Tibial nerve (tissue), 4 donors: ENCODE data around the gene CXXC5.

ENCODE experiments used
- CTCF ChIP-seq, 5 experiments: fragments of 200-600 bp in 3 of 5; fragments of 450-650 bp in 2 of 5; sonication (generic) in 3 of 5; IDR thresholded peaks; one replicate each; pipeline ENCODE4 v1.5.1; 2016 to 2019; ENCODE audit warnings: antibody characterized with exemption in 5 of 5, mild to moderate bottlenecking in 3 of 5, moderate library complexity in 2 of 5
- EP300 ChIP-seq, 2 donors: sonication (generic); formaldehyde crosslinking; IDR thresholded peaks; one replicate each; pipeline ENCODE4 v1.6.1; 2017; ENCODE audit warnings: antibody characterized with exemption in 2 of 2, mild to moderate bottlenecking in 1 of 2
- POLR2A ChIP-seq, 2 donors: fragments of 450-650 bp; IDR thresholded peaks; one replicate each; pipeline ENCODE4 v1.6.1; 2017; ENCODE audit warnings: antibody characterized with exemption in 2 of 2, mild to moderate bottlenecking in 2 of 2, moderate library complexity in 2 of 2

- TF ChIP-seq CTCF (IDR thresholded peaks at IDR 0.05) (no peak), POLR2A (IDR thresholded peaks at IDR 0.05) (no peak), EP300 (IDR thresholded peaks at IDR 0.05) (no peak)
Observed at GRCh38 chr5:139688088-139688702, 40.0 kb downstream of the CXXC5 start.
